HEK293 (cell line): Measurements from ENCODE around the gene C8A.
A peak's percentile ranks its signal among the peaks of the same experiment; 100 is the strongest.

Experiments
- CTCF ChIA-PET: fragments of 350-600 bp; formaldehyde crosslinking; extraction: SDS; loops from one replicate; lab custom pipeline; 2021; ENCODE audit warnings: antibody characterized with exemption; lab: Yijun Ruan, JAX
- POLR2A ChIA-PET: fragments of 300-600 bp; formaldehyde crosslinking; extraction: SDS; loops from one replicate; lab custom pipeline; 2020; ENCODE audit warnings: antibody characterized with exemption, inconsistent platforms; lab: Yijun Ruan, JAX
- H3K27ac ChIP-seq: fragments of 200-500 bp; sonication (Bioruptor generic); 2 replicates; pipeline ENCODE4 v1.5.1; 2014; ENCODE audit warnings: low read depth, low read length, control low read depth, inconsistent platforms; ENCODE audit errors: extremely low read depth
- H3K36me3 ChIP-seq, 2 experiments: fragments of 200-500 bp in 1 of 2; sonication (Bioruptor generic) in 1 of 2; 1 replicate in 1 of 2; 2 replicates in 1 of 2; pipeline ENCODE4 v1.5.1; 2014 to 2017; ENCODE audit warnings: inconsistent platforms in 2 of 2, low read length in 2 of 2; ENCODE audit not compliant: control insufficient read depth in 2 of 2, insufficient read depth in 1 of 2
- H3K4me1 ChIP-seq: fragments of 200-500 bp; sonication (Bioruptor generic); 2 replicates; pipeline ENCODE4 v1.5.1; 2014; ENCODE audit warnings: mild to moderate bottlenecking, low read length, inconsistent platforms; ENCODE audit not compliant: control insufficient read depth, insufficient read depth
- H3K4me3 ChIP-seq: 2 replicates; pipeline ENCODE4 v1.5.1; 2011; ENCODE audit warnings: low read depth, mild to moderate bottlenecking, control low read depth, low read length, moderate library complexity
- H3K9me3 ChIP-seq: fragments of 200-500 bp; sonication (Bioruptor generic); 2 replicates; pipeline ENCODE4 v1.5.1; 2014; ENCODE audit warnings: low read depth, low read length, inconsistent platforms; ENCODE audit not compliant: control insufficient read depth, insufficient read depth
- CTCF ChIP-seq: fragments of 450-650 bp; formaldehyde crosslinking; IDR thresholded peaks from 2 replicates; pipeline ENCODE4 v1.5.1; 2016; ENCODE audit warnings: missing biosample characterization, missing genetic modification characterization
- KLF8 ChIP-seq: fragments of 450-650 bp; formaldehyde crosslinking; IDR thresholded peaks from 2 replicates; pipeline ENCODE4 v1.5.1; 2016; ENCODE audit warnings: missing biosample characterization, missing genetic modification characterization
- MYNN ChIP-seq: fragments of 450-650 bp; formaldehyde crosslinking; IDR thresholded peaks from 2 replicates; pipeline ENCODE4 v1.5.1; 2016; ENCODE audit warnings: missing biosample characterization, missing genetic modification characterization, borderline replicate concordance
- MZF1 ChIP-seq: fragments of 450-650 bp; formaldehyde crosslinking; IDR thresholded peaks from 2 replicates; pipeline ENCODE4 v1.5.1; 2017; ENCODE audit warnings: missing biosample characterization, missing genetic modification characterization, borderline replicate concordance
- REPIN1 ChIP-seq: fragments of 450-650 bp; formaldehyde crosslinking; IDR thresholded peaks from 2 replicates; pipeline ENCODE4 v1.5.1; 2017; ENCODE audit warnings: missing biosample characterization, missing genetic modification characterization, low read depth
- ZBTB7A ChIP-seq: fragments of 450-650 bp; formaldehyde crosslinking; IDR thresholded peaks from 2 replicates; pipeline ENCODE4 v1.5.1; 2016; ENCODE audit warnings: low read depth, missing biosample characterization, missing genetic modification characterization
- ZEB2 ChIP-seq: fragments of 450-650 bp; formaldehyde crosslinking; IDR thresholded peaks from 2 replicates; pipeline ENCODE4 v1.5.1; 2016; ENCODE audit warnings: missing biosample characterization, missing genetic modification characterization
- ZNF184 ChIP-seq: fragments of 450-650 bp; IDR thresholded peaks from 2 replicates; pipeline ENCODE4 v1.5.1; 2018; ENCODE audit warnings: missing biosample characterization, mild to moderate bottlenecking, missing genetic modification characterization
- ZNF221 ChIP-seq: fragments of 450-650 bp; formaldehyde crosslinking; IDR thresholded peaks from 2 replicates; pipeline ENCODE4 v1.5.1; 2017; ENCODE audit warnings: missing biosample characterization, missing genetic modification characterization, borderline replicate concordance
- ZNF292 ChIP-seq: fragments of 450-650 bp; formaldehyde crosslinking; IDR thresholded peaks from 2 replicates; pipeline ENCODE4 v1.5.1; 2016; ENCODE audit warnings: low read depth, missing biosample characterization, missing genetic modification characterization, borderline replicate concordance
- ZNF391 ChIP-seq: fragments of 450-650 bp; formaldehyde crosslinking; IDR thresholded peaks from 2 replicates; pipeline ENCODE4 v1.5.1; 2016; ENCODE audit warnings: low read depth, missing biosample characterization, missing genetic modification characterization, borderline replicate concordance
- ZNF398 ChIP-seq: fragments of 450-650 bp; formaldehyde crosslinking; IDR thresholded peaks from 2 replicates; pipeline ENCODE4 v1.5.1; 2017; ENCODE audit warnings: missing biosample characterization, missing genetic modification characterization
- ZNF423 ChIP-seq: fragments of 450-650 bp; formaldehyde crosslinking; IDR thresholded peaks from 2 replicates; pipeline ENCODE4 v1.5.1; 2016; ENCODE audit warnings: missing biosample characterization, missing genetic modification characterization
- ZNF514 ChIP-seq: fragments of 450-650 bp; formaldehyde crosslinking; IDR thresholded peaks from 2 replicates; pipeline ENCODE4 v1.5.1; 2016; ENCODE audit warnings: missing biosample characterization, missing genetic modification characterization
- ZNF530 ChIP-seq: fragments of 450-650 bp; formaldehyde crosslinking; IDR thresholded peaks from 2 replicates; pipeline ENCODE4 v1.5.1; 2016; ENCODE audit warnings: low read depth, missing biosample characterization, missing genetic modification characterization
- ZNF558 ChIP-seq: fragments of 450-650 bp; formaldehyde crosslinking; IDR thresholded peaks from 2 replicates; pipeline ENCODE4 v1.5.1; 2016; ENCODE audit warnings: missing biosample characterization, missing genetic modification characterization
- ZNF610 ChIP-seq: fragments of 450-650 bp; formaldehyde crosslinking; IDR thresholded peaks from 2 replicates; pipeline ENCODE4 v1.5.1; 2016; ENCODE audit warnings: missing biosample characterization, missing genetic modification characterization, borderline replicate concordance
- ZNF623 ChIP-seq: fragments of 450-650 bp; formaldehyde crosslinking; IDR thresholded peaks from 2 replicates; pipeline ENCODE4 v1.5.1; 2016; ENCODE audit warnings: missing biosample characterization, missing genetic modification characterization
- ZNF677 ChIP-seq: fragments of 450-650 bp; IDR thresholded peaks from 2 replicates; pipeline ENCODE4 v1.5.0; 2018; ENCODE audit warnings: missing biosample characterization, mild to moderate bottlenecking, missing genetic modification characterization, moderate library complexity
- ZNF707 ChIP-seq: fragments of 450-650 bp; formaldehyde crosslinking; IDR thresholded peaks from 2 replicates; pipeline ENCODE4 v1.5.1; 2016; ENCODE audit warnings: missing biosample characterization, missing genetic modification characterization
- ZNF777 ChIP-seq: fragments of 450-650 bp; formaldehyde crosslinking; IDR thresholded peaks from 2 replicates; pipeline ENCODE4 v1.5.1; 2017; ENCODE audit warnings: missing biosample characterization, missing genetic modification characterization, borderline replicate concordance
- ZSCAN4 ChIP-seq: fragments of 450-650 bp; formaldehyde crosslinking; IDR thresholded peaks from 2 replicates; pipeline ENCODE4 v1.5.1; 2017; ENCODE audit warnings: missing biosample characterization, missing genetic modification characterization
- TF ChIP-seq, protein P1 (sequence below): fragments of 450-650 bp; formaldehyde crosslinking; IDR thresholded peaks from 2 replicates; pipeline ENCODE4 v1.5.1; 2016; ENCODE audit warnings: missing biosample characterization, missing genetic modification characterization

C8A gene

GRCh38 chr1:56920591-56921001 is 66.0 kb downstream of the C8A start (continued):
- TF ChIP-seq ZNF391 (tag by site-specific recombination) (no peak), ZNF292 (tag by site-specific recombination) (no peak), ZNF530 (tag by site-specific recombination) (no peak), ZNF221 (tag by site-specific recombination) (no peak), KLF8 (tag by site-specific recombination) (no peak), ZSCAN4 (no peak)

- H3K36me3 ChIP-seq, result no peaks in the 10 kb centered on the region
- no peak overlapping the region for H3K4me3 ChIP-seq
- H3K9me3 ChIP-seq, result no peaks in the 10 kb centered on the region
- POLR2A ChIA-PET, result no interaction called here
- no peaks in the 10 kb centered on the region for H3K4me1 ChIP-seq
- CTCF ChIA-PET, result no interaction called here
- H3K27ac ChIP-seq, result no peak overlapping the region
- TF ChIP-seq ZNF184 (tag by site-specific recombination) (no peak), MYNN (tag by site-specific recombination) (no peak), ZNF558 (tag by site-specific recombination) (no peak), ZNF677 (no peak), ZNF398 (tag by site-specific recombination) (no peak), ZBTB7A (tag by site-specific recombination) (no peak), REPIN1 (tag by site-specific recombination) (no peak)
Observed at GRCh38 chr1:56921479-56921878, 66.9 kb downstream of the C8A start.

- CTCF ChIA-PET, result no interaction called here
- TF ChIP-seq ZNF514 (tag by site-specific recombination) (no peak), ZNF423 (tag by site-specific recombination) (no peak), ZNF623 (tag by site-specific recombination) (peak; percentile 54), MZF1 (tag by site-specific recombination) (no peak)
- TF ChIP-seq, all 188 proteins: peak for 1
- POLR2A ChIA-PET, result no interaction called here
- Histone ChIP-seq H3K27ac (no peak overlapping the region), H3K4me3 (no peak overlapping the region), H3K9me3 (no peaks in the 10 kb centered on the region), H3K36me3 (no peaks in the 10 kb centered on the region), H3K4me1 (no peaks in the 10 kb centered on the region)
Observed at GRCh38 chr1:56922070-56922469, 67.5 kb downstream of the C8A start.

DNA sequence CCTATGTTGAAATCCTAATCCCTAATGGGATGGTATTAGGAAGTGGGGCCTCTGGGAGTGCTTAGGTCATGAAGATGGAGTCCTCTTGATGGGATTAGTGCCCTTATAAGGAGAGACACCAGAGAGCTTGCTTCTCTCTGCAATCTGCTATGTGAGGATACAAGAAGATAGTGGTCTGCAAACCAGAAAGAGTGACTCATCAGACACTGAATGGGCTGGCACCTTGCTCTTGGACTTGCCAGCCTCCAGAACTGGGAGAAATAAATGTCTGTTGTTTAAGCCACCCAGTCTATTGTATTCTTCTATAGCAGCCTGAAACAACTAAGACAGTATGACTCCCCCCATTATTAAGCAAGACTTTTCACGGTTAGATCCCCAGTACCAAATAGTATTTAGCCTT is 67.9 kb downstream of the C8A start:
- ChIA-PET POLR2A (no interaction called here), CTCF (no interaction called here)
- no peaks in the 10 kb centered on the region for H3K36me3 ChIP-seq
- no peak overlapping the region for H3K4me3 ChIP-seq
- H3K27ac ChIP-seq, result no peak overlapping the region
- no peaks in the 10 kb centered on the region for H3K4me1 ChIP-seq
- no peaks in the 10 kb centered on the region for H3K9me3 ChIP-seq
- TF ChIP-seq ZNF777 (tag by site-specific recombination), result no peak
- TF ChIP-seq ZNF707 (tag by site-specific recombination), result no peak
- TF ChIP-seq ZNF610 (tag by site-specific recombination), result no peak
- no peak for TF ChIP-seq ZEB2 (tag by site-specific recombination)
- TF ChIP-seq ZNF292 (tag by site-specific recombination), result no peak
- TF ChIP-seq CTCF (tag by site-specific recombination), result no peak
- TF ChIP-seq, protein P1, sequence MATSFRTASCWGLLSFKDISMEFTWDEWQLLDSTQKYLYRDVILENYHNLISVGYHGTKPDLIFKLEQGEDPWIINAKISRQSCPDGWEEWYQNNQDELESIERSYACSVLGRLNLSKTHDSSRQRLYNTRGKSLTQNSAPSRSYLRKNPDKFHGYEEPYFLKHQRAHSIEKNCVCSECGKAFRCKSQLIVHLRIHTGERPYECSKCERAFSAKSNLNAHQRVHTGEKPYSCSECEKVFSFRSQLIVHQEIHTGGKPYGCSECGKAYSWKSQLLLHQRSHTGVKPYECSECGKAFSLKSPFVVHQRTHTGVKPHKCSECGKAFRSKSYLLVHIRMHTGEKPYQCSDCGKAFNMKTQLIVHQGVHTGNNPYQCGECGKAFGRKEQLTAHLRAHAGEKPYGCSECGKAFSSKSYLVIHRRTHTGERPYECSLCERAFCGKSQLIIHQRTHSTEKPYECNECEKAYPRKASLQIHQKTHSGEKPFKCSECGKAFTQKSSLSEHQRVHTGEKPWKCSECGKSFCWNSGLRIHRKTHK, result no peak
